ENCODE results near the gene ANAPC16.
"Not testable (repeated sequence)": the region's sequence is repeated elsewhere in the genome, so short reads cannot be mapped to it uniquely, and the experiment has no call there.

The ANAPC16 gene

DNA sequence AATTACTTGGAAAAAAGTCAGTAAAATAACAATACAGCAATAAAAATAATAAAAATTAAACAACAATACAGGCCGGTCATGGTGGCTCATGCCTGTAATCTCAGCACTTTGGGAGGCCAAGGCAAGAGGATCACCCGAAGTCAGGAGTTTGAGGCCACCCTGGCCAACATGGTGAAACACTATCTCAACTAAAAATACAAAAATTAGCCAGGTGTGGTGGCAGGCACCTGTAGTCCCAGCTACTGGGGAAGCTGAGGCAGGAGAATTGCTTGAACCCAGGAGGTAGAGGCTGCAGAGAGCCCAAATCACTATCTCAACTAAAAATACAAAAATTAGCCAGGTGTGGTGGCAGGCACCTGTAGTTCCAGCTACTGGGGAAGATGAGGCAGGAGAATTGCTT is 4.0 kb upstream of the ANAPC16 start:
- H3K36me3 ChIP-seq (ENCODE audit: insufficient read depth, low read length), result peaks cover 41% of the 10 kb centered on the region
- H3K4me3 ChIP-seq (ENCODE audit: low read length); H3K4me1 ChIP-seq (ENCODE audit: insufficient read depth, low read length); H3K9me3 ChIP-seq (ENCODE audit: insufficient read depth, low read depth, low read length); H3K9ac ChIP-seq (ENCODE audit: low read depth, low read length); H3K27me3 ChIP-seq (ENCODE audit: insufficient read depth, low read length); H3K27ac ChIP-seq (ENCODE audit: low read depth, low read length): not testable (repeated sequence)
- 96% methylated on average over 2 of the region's 2 CpGs for WGBS

DNA sequence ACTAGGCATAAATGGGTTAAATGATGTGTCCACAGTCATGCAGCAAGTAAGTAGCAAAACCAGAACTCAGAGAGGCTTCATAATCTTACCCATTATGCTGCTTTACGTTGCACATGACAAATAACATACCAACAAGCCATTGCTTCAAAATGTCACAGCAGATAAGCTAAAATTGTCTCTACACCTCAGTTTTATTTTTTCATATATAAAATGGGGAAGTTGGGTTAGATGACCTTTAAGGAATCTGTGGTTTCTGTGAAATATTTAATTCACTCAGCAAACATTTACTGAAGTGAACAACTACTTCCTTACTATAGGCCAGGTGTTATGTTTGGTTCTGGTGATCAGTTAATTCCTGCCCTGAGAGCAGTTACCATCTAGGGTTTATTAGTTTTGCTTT is 2.5 kb downstream of the ANAPC16 start:
- Histone ChIP-seq H3K27me3 (ENCODE audit: insufficient read depth, low read length) (no peaks in the 10 kb centered on the region), H3K9me3 (ENCODE audit: insufficient read depth, low read depth, low read length) (no peaks in the 10 kb centered on the region), H3K27ac (ENCODE audit: low read depth, low read length) (no peak overlapping the region), H3K4me3 (ENCODE audit: low read length) (no peak overlapping the region), H3K4me1 (ENCODE audit: insufficient read depth, low read length) (no peaks in the 10 kb centered on the region), H3K36me3 (ENCODE audit: insufficient read depth, low read length) (peaks cover 17% of the 10 kb centered on the region), H3K9ac (ENCODE audit: low read depth, low read length) (no peak overlapping the region)
- WGBS, result 94% methylated on average over 1 of the region's 1 CpG

- H3K4me3 ChIP-seq (ENCODE audit: low read length), result no peak overlapping the region
- 87% methylated on average over 2 of the region's 2 CpGs for WGBS
These were observed 2.9 kb downstream of the ANAPC16 start for GRCh38 chr10:72218726-72219125.

GRCh38 chr10:72219235-72219814 is 3.5 kb downstream of the ANAPC16 start:
- no peak overlapping the region for H3K27ac ChIP-seq (ENCODE audit: low read depth, low read length)
- peaks cover 22% of the 10 kb centered on the region for H3K36me3 ChIP-seq (ENCODE audit: insufficient read depth, low read length)
- no peak overlapping the region for H3K4me3 ChIP-seq (ENCODE audit: low read length)
- no peak overlapping the region for H3K9ac ChIP-seq (ENCODE audit: low read depth, low read length)
- 94% methylated on average over 5 of the region's 6 CpGs for WGBS
- H3K9me3 ChIP-seq (ENCODE audit: insufficient read depth, low read depth, low read length), result no peaks in the 10 kb centered on the region
- no peaks in the 10 kb centered on the region for H3K27me3 ChIP-seq (ENCODE audit: insufficient read depth, low read length)
- no peaks in the 10 kb centered on the region for H3K4me1 ChIP-seq (ENCODE audit: insufficient read depth, low read length)

More at GRCh38 chr10:72218726-72219125, 2.9 kb downstream of the ANAPC16 start:
- Histone ChIP-seq H3K9ac (ENCODE audit: low read depth, low read length) (no peak overlapping the region), H3K4me1 (ENCODE audit: insufficient read depth, low read length) (no peaks in the 10 kb centered on the region), H3K27ac (ENCODE audit: low read depth, low read length) (no peak overlapping the region), H3K27me3 (ENCODE audit: insufficient read depth, low read length) (no peaks in the 10 kb centered on the region), H3K9me3 (ENCODE audit: insufficient read depth, low read depth, low read length) (no peaks in the 10 kb centered on the region), H3K36me3 (ENCODE audit: insufficient read depth, low read length) (peaks cover 17% of the 10 kb centered on the region)

GRCh38 chr10:72220637-72221036 is 4.8 kb downstream of the ANAPC16 start:
- no peaks in the 10 kb centered on the region for H3K9me3 ChIP-seq (ENCODE audit: insufficient read depth, low read depth, low read length)
- peaks cover 28% of the 10 kb centered on the region for H3K36me3 ChIP-seq (ENCODE audit: insufficient read depth, low read length)
- 98% methylated on average over 6 of the region's 8 CpGs for WGBS
- H3K9ac ChIP-seq (ENCODE audit: low read depth, low read length), result no peak overlapping the region
- H3K4me3 ChIP-seq (ENCODE audit: low read length), result no peak overlapping the region
- no peaks in the 10 kb centered on the region for H3K4me1 ChIP-seq (ENCODE audit: insufficient read depth, low read length)
- H3K27me3 ChIP-seq (ENCODE audit: insufficient read depth, low read length), result no peaks in the 10 kb centered on the region
- no peak overlapping the region for H3K27ac ChIP-seq (ENCODE audit: low read depth, low read length)

DNA sequence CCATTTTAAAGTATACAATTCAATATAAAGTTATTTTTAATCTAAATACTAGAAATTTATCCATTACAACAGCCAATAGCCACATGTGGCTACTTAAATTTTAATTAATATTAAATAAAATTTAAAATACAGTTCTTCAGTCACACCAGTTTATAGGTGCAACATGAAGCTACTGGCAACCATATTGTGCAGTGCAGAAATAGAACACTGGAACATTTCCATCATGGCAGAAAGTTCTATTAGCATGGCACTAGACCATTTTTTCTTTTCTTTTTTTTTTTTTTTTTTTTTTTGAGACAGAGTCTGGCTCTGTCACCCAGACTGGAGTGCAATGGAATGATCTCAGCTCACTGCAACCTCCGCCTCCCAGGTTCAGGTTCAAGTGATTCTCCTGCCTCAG is 5.5 kb downstream of the ANAPC16 start:
- Histone ChIP-seq H3K27ac (ENCODE audit: low read depth, low read length) (no peak overlapping the region), H3K9ac (ENCODE audit: low read depth, low read length) (no peak overlapping the region), H3K36me3 (ENCODE audit: insufficient read depth, low read length) (peaks cover 28% of the 10 kb centered on the region), H3K4me3 (ENCODE audit: low read length) (no peak overlapping the region), H3K9me3 (ENCODE audit: insufficient read depth, low read depth, low read length) (no peaks in the 10 kb centered on the region), H3K4me1 (ENCODE audit: insufficient read depth, low read length) (no peaks in the 10 kb centered on the region), H3K27me3 (ENCODE audit: insufficient read depth, low read length) (no peaks in the 10 kb centered on the region)
- WGBS, result 92% methylated on average over 1 of the region's 1 CpG

- no peak overlapping the region for H3K4me3 ChIP-seq (ENCODE audit: low read length)
- H3K27me3 ChIP-seq (ENCODE audit: insufficient read depth, low read length), result no peaks in the 10 kb centered on the region
- no CpG with 5 or more reads among the region's 1 CpG for WGBS
- H3K9me3 ChIP-seq (ENCODE audit: insufficient read depth, low read depth, low read length), result no peaks in the 10 kb centered on the region
- H3K4me1 ChIP-seq (ENCODE audit: insufficient read depth, low read length), result peaks cover 7% of the 10 kb centered on the region; the same call in 1 of the 2 replicates
- H3K27ac ChIP-seq (ENCODE audit: low read depth, low read length), result no peak overlapping the region
- H3K9ac ChIP-seq (ENCODE audit: low read depth, low read length), result no peak overlapping the region
- peaks cover 35% of the 10 kb centered on the region for H3K36me3 ChIP-seq (ENCODE audit: insufficient read depth, low read length)
These were observed 7.9 kb downstream of the ANAPC16 start for GRCh38 chr10:72223743-72224101.

DNA sequence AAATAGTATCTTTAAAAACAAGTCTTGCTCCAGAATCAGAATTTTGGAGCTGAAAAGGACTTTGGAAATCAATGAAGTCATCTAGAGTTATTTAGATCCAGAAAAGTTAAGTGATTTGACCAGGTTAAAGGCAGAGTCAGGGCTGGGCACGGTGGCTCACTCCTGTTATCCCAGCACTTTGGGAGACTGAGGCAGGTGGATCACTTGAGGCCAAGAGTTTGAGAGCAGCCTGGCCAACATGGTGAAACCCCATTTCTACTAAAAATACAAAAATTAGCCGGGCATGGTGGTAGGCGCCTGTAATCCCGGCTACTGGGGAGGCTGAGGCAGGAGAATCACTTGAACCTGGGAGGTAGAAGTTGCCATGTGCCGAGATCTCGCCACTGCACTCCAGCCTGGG is 8.4 kb downstream of the ANAPC16 start:
- peaks cover 37% of the 10 kb centered on the region for H3K36me3 ChIP-seq (ENCODE audit: insufficient read depth, low read length)
- H3K27ac ChIP-seq (ENCODE audit: low read depth, low read length); H3K4me3 ChIP-seq (ENCODE audit: low read length); H3K4me1 ChIP-seq (ENCODE audit: insufficient read depth, low read length); H3K9ac ChIP-seq (ENCODE audit: low read depth, low read length); H3K27me3 ChIP-seq (ENCODE audit: insufficient read depth, low read length); H3K9me3 ChIP-seq (ENCODE audit: insufficient read depth, low read depth, low read length): not testable (repeated sequence)
- WGBS, result 94% methylated on average over 6 of the region's 6 CpGs

- Histone ChIP-seq H3K27me3 (ENCODE audit: insufficient read depth, low read length) (no peaks in the 10 kb centered on the region), H3K27ac (ENCODE audit: low read depth, low read length) (no peak overlapping the region), H3K4me3 (ENCODE audit: low read length) (no peak overlapping the region), H3K4me1 (ENCODE audit: insufficient read depth, low read length) (peaks cover 7% of the 10 kb centered on the region; the same call in 1 of the 2 replicates), H3K9me3 (ENCODE audit: insufficient read depth, low read depth, low read length) (no peaks in the 10 kb centered on the region), H3K36me3 (ENCODE audit: insufficient read depth, low read length) (peaks cover 41% of the 10 kb centered on the region), H3K9ac (ENCODE audit: low read depth, low read length) (no peak overlapping the region)
- 95% methylated on average over 6 of the region's 6 CpGs for WGBS
These were observed 10.7 kb downstream of the ANAPC16 start for GRCh38 chr10:72226418-72227027.

DNA sequence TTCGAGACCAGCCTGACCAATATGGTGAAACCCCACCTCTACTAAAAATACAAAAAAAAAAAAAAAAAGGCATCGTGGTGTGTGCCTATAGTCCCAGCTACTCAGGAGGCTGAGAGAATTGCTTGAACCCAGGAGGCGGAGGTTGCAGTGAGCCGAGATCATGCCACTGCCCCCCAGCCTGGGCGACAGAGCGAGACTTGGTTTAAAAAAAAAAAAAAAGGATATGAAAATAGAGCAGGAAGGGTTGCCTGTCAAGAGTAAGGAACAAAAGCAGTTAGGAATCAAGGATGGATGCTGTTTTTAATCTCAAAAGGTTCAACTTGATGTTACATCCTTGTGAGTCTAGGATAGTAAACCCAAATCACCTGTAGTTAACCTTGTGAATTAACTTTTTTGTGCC is 12.0 kb downstream of the ANAPC16 start:
- H3K9ac ChIP-seq (ENCODE audit: low read depth, low read length), result no peak overlapping the region
- whole genome bisulfite sequencing, result 84% methylated on average over 6 of the region's 6 CpGs
- H3K36me3 ChIP-seq (ENCODE audit: insufficient read depth, low read length), result peaks cover 43% of the 10 kb centered on the region
- no peak overlapping the region for H3K27ac ChIP-seq (ENCODE audit: low read depth, low read length)
- H3K4me3 ChIP-seq (ENCODE audit: low read length), result no peak overlapping the region
- no peaks in the 10 kb centered on the region for H3K27me3 ChIP-seq (ENCODE audit: insufficient read depth, low read length)
- peaks cover 7% of the 10 kb centered on the region; the same call in 1 of the 2 replicates for H3K4me1 ChIP-seq (ENCODE audit: insufficient read depth, low read length)
- no peaks in the 10 kb centered on the region for H3K9me3 ChIP-seq (ENCODE audit: insufficient read depth, low read depth, low read length)

DNA sequence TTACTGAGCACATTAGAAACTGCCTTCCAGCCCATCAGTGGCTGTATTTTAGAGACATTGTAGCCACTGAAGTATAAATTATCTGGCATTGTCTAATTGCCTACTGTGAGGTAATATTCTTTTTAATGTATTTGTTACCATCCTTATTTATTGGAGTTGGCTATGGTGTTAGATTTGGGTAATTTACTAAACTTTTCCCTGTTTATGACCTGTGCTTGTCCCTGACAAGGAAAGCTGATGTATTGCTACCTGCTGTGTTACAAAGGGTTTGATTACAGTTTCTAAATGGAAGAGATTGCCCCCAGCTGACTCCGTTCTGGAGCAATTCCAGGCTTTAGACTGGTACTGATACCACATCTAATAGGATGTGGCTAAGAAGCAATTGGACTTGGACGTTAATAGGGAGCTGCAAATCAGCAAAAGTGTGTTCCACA is 12.5 kb downstream of the ANAPC16 start:
- 71% methylated on average over 2 of the region's 2 CpGs for WGBS
- H3K36me3 ChIP-seq (ENCODE audit: insufficient read depth, low read length), result peaks cover 48% of the 10 kb centered on the region
- no peaks in the 10 kb centered on the region for H3K9me3 ChIP-seq (ENCODE audit: insufficient read depth, low read depth, low read length)
- H3K4me1 ChIP-seq (ENCODE audit: insufficient read depth, low read length), result peaks cover 7% of the 10 kb centered on the region; the same call in 1 of the 2 replicates
- no peak overlapping the region for H3K9ac ChIP-seq (ENCODE audit: low read depth, low read length)
- H3K27me3 ChIP-seq (ENCODE audit: insufficient read depth, low read length), result no peaks in the 10 kb centered on the region
- no peak overlapping the region for H3K27ac ChIP-seq (ENCODE audit: low read depth, low read length)
- no peak overlapping the region for H3K4me3 ChIP-seq (ENCODE audit: low read length)
